Left ventricle myocardium superior (tissue), 1 donor: Measurements from ENCODE around the gene LXN. TPM values are rescaled to one million over a fixed set of nuclear protein-coding genes. Genes with fewer than 3 reads are reported as not detected.

Source experiments
- ATAC-seq: fragments of 200-7000 bp; cut with Tn5 transposase; one replicate; pipeline ENCODE4 v1.9.1; 2020; ENCODE audit warnings: mild to moderate bottlenecking, moderate library complexity
- DNase-seq: peaks from one replicate; pipeline ENCODE4 v3.0.0-alpha.2; 2020
- intact Hi-C: fragments of 100-400 bp; cut with micrococcal nuclease; formaldehyde crosslinking; loops from one replicate; pipeline ENCODE4 v1.11.0; 2022
- total RNA-seq: library from RNA; stranded (reverse); fragmentation: NEBNext Ultra II Directional; extraction: Animal tissue kit (Norgen Biotek cat#: 25700); gene quantifications from one replicate; pipeline ENCODE4 v1.2.1, GENCODE V29; 2021
- donor health status: DM: no; HTN: yes; CAD: no; lungs with severe emphysema.

LXN gene
- total RNA-seq, 1 donor from 2014 or later, result 3.3 TPM

- intact Hi-C loops, result no loop called here
- ATAC-seq (no peak), DNase-seq (no peak)
Observed at GRCh38 chr3:158679547-158680000, 7.1 kb upstream of the LXN start.

GRCh38 chr3:158678687-158679086 is 6.2 kb upstream of the LXN start:
- DNase-seq (no peak), ATAC-seq (no peak)
- intact Hi-C loops, result no loop called here

- DNase-seq (no peak), ATAC-seq (peak; percentile 10)
- intact Hi-C loops, result no loop called here
Observed at GRCh38 chr3:158671821-158672214, 630 bp downstream of the LXN start.

- intact Hi-C loops, result no loop called here
- DNase-seq, result no peak
- no peak for ATAC-seq
Observed at GRCh38 chr3:158668506-158668905, 3.9 kb downstream of the LXN start.

GRCh38 chr3:158666416-158666815 is 6.0 kb downstream of the LXN start:
- intact Hi-C loops, result no loop called here
- DNase-seq (no peak), ATAC-seq (no peak)

GRCh38 chr3:158663832-158664231 is 8.6 kb downstream of the LXN start:
- DNase-seq, result no peak
- intact Hi-C loops, result no loop called here
- ATAC-seq, result no peak

GRCh38 chr3:158663246-158663645 is 9.2 kb downstream of the LXN start:
- intact Hi-C loops, result no loop called here
- DNase-seq, result no peak
- ATAC-seq, result no peak

- ATAC-seq (no peak), DNase-seq (no peak)
- intact Hi-C loops, result no loop called here
Observed at GRCh38 chr3:158660711-158661110, 11.7 kb downstream of the LXN start.

- peak; percentile 61 for ATAC-seq
- intact Hi-C loops, result no loop called here
- no peak for DNase-seq
Observed at GRCh38 chr3:158659454-158660237, 12.8 kb downstream of the LXN start.

GRCh38 chr3:158658889-158659288 is 13.6 kb downstream of the LXN start:
- DNase-seq (no peak), ATAC-seq (no peak)
- intact Hi-C loops, result no loop called here

- no peak for DNase-seq
- ATAC-seq, result no peak
- intact Hi-C loops, result no loop called here
Observed at GRCh38 chr3:158652463-158652862, 20.0 kb downstream of the LXN start.

- ATAC-seq (no peak), DNase-seq (no peak)
- intact Hi-C loops, result no loop called here
Observed at GRCh38 chr3:158651192-158651591, 21.3 kb downstream of the LXN start.

GRCh38 chr3:158649791-158650190 is 22.7 kb downstream of the LXN start:
- no peak for DNase-seq
- intact Hi-C loops, result no loop called here
- ATAC-seq, result peak; percentile 50

- ATAC-seq, result peak; percentile 99
- intact Hi-C loops, result no loop called here
Observed at GRCh38 chr3:158644345-158644908, 28.0 kb downstream of the LXN start, which contains the start of gene GFM1. TSS of gene GFM1 (plus strand) at chr3:158644527. CDS start at chr3:158644635, 108 bp downstream.

GRCh38 chr3:158642474-158643210 is 29.8 kb downstream of the LXN start:
- intact Hi-C loops, result no loop called here
- DNase-seq (no peak), ATAC-seq (no peak)

More at GRCh38 chr3:158644345-158644908, 28.0 kb downstream of the LXN start, which contains the start of gene GFM1:
- peak; percentile 94 for DNase-seq

- intact Hi-C loops, result no loop called here
- no peak for DNase-seq
- no peak for ATAC-seq
Observed at GRCh38 chr3:158642005-158642404, 30.4 kb downstream of the LXN start.

- ATAC-seq (no peak), DNase-seq (no peak)
- intact Hi-C loops, result no loop called here
Observed at GRCh38 chr3:158640646-158641045, 31.8 kb downstream of the LXN start.

GRCh38 chr3:158631981-158632380 is 40.5 kb downstream of the LXN start:
- ATAC-seq (no peak), DNase-seq (no peak)
- intact Hi-C loops, result no loop called here

GRCh38 chr3:158625881-158626280 is 46.6 kb downstream of the LXN start:
- ATAC-seq (no peak), DNase-seq (no peak)
- intact Hi-C loops, result no loop called here
